WERI-Rb-1 (cell line): ENCODE measurements around the gene B4GALNT3.

Experiments used
- DNase-seq: peaks from one replicate; pipeline ENCODE4 v3.0.0-alpha.2; 2020
- H3K27ac ChIP-seq: fragments of 250-450 bp; sonication (Bioruptor Pico); 2 replicates; pipeline ENCODE4 v1.5.1; 2020; ENCODE audit warnings: mild to moderate bottlenecking, moderate library complexity
- H3K27me3 ChIP-seq: fragments of 250-450 bp; sonication (Bioruptor Pico); 2 replicates; pipeline ENCODE4 v1.5.1; 2021; ENCODE audit warnings: mild to moderate bottlenecking, low read depth, moderate library complexity; ENCODE audit not compliant: insufficient read depth, severe bottlenecking
- H3K36me3 ChIP-seq: fragments of 250-450 bp; sonication (Bioruptor Pico); 2 replicates; pipeline ENCODE4 v1.5.1; 2020; ENCODE audit warnings: mild to moderate bottlenecking, moderate library complexity
- H3K4me3 ChIP-seq: 2 replicates; pipeline ENCODE4 v1.5.1; 2011; ENCODE audit warnings: low read depth, mild to moderate bottlenecking, control low read depth, low read length
- H3K9me3 ChIP-seq: fragments of 250-450 bp; sonication (Bioruptor Pico); 2 replicates; pipeline ENCODE4 v1.5.1; 2021; ENCODE audit warnings: mild to moderate bottlenecking, moderate library complexity; ENCODE audit not compliant: severe bottlenecking
- CTCF ChIP-seq: IDR thresholded peaks from 2 replicates; pipeline ENCODE4 v1.5.1; 2011; ENCODE audit warnings: low read depth, mild to moderate bottlenecking, control low read depth, inconsistent platforms, low read length

Gene B4GALNT3

GRCh38 chr12:561908-562593, 102.3 kb downstream of the B4GALNT3 start:
- TF ChIP-seq CTCF: no peak

GRCh38 chr12:562634-563033, 102.9 kb downstream of the B4GALNT3 start:
- Histone ChIP-seq H3K36me3 (no peaks in the 10 kb centered on the region), H3K9me3 (no peaks in the 10 kb centered on the region), H3K27ac (no peak overlapping the region), H3K27me3 (no peaks in the 10 kb centered on the region), H3K4me3 (no peak overlapping the region)
- no peak for DNase-seq
- TF ChIP-seq CTCF: no peak

More at GRCh38 chr12:561908-562593, 102.3 kb downstream of the B4GALNT3 start:
- DNase-seq: no peak
- no peak overlapping the region for H3K4me3 ChIP-seq
- H3K27ac ChIP-seq: no peak overlapping the region
- no peaks in the 10 kb centered on the region for H3K36me3 ChIP-seq
- no peaks in the 10 kb centered on the region for H3K27me3 ChIP-seq
- H3K9me3 ChIP-seq: no peaks in the 10 kb centered on the region

- Histone ChIP-seq H3K27me3 (no peaks in the 10 kb centered on the region), H3K27ac (no peak overlapping the region), H3K4me3 (no peak overlapping the region), H3K9me3 (no peaks in the 10 kb centered on the region), H3K36me3 (no peaks in the 10 kb centered on the region)
- no peak for DNase-seq
- TF ChIP-seq CTCF: no peak
Measured at GRCh38 chr12:563250-563781, 103.6 kb downstream of the B4GALNT3 start.

GRCh38 chr12:563787-564298, 104.1 kb downstream of the B4GALNT3 start:
- no peak for TF ChIP-seq CTCF
- DNase-seq: no peak
- Histone ChIP-seq H3K27me3 (no peaks in the 10 kb centered on the region), H3K9me3 (no peaks in the 10 kb centered on the region), H3K36me3 (no peaks in the 10 kb centered on the region), H3K4me3 (no peak overlapping the region), H3K27ac (no peak overlapping the region)

GRCh38 chr12:565161-565560, 105.4 kb downstream of the B4GALNT3 start:
- Histone ChIP-seq H3K4me3 (no peak overlapping the region), H3K9me3 (no peaks in the 10 kb centered on the region), H3K36me3 (no peaks in the 10 kb centered on the region), H3K27ac (no peak overlapping the region), H3K27me3 (no peaks in the 10 kb centered on the region)
- no peak for DNase-seq
- TF ChIP-seq CTCF: no peak
